ENCODE measurements around the gene GGCX. TPM values are rescaled to one million over a fixed set of nuclear protein-coding genes. Genes with fewer than 3 reads are reported as not detected.

Gene GGCX
- total and polyA plus RNA-seq, 2 of the 13 experiments (the other 11 are each of a cell fraction or from before 2014, with no cell fraction given), result 72.5 to 103 TPM

GRCh38 chr2:85589982-85590791, 28.9 kb upstream of the GGCX start (continued):
- TF ChIP-seq ZNF274 (CRISPR knock-in tag; IDR thresholded peaks at IDR 0.05) (peak; percentile 51; the same call in 1 of the 2 replicates), FOSL1 (CRISPR knock-in tag; IDR thresholded peaks at IDR 0.05; ENCODE audit: borderline replicate concordance) (no peak), EED (CRISPR knock-in tag; IDR thresholded peaks at IDR 0.05) (no peak), ZNF670 (CRISPR knock-in tag; IDR thresholded peaks at IDR 0.05; ENCODE audit: borderline replicate concordance) (no peak), KLF16 (CRISPR knock-in tag; IDR thresholded peaks at IDR 0.05) (peak in 1 of 2 experiments; percentile 54; a peak in 1 of 4 replicates), KDM5B (CRISPR knock-in tag; IDR thresholded peaks at IDR 0.05; ENCODE audit: borderline replicate concordance) (0 out of 2 replicates have a peak, but pooled peaks have one; percentile 17), SAP130 (CRISPR knock-in tag; IDR thresholded peaks at IDR 0.05; ENCODE audit: low read depth) (peak; percentile 94), ZNF510 (CRISPR knock-in tag; IDR thresholded peaks at IDR 0.05; ENCODE audit: low read depth) (0 out of 2 replicates have a peak, but pooled peaks have one; percentile 45), ZBTB33 (CRISPR knock-in tag; IDR thresholded peaks at IDR 0.05) (no peak), EP300 (IDR thresholded peaks at IDR 0.05; ENCODE audit: low read depth in 2 of 2, low read length in 2 of 2) (peak in 1 of 2 experiments; percentile 73; a peak in 1 of 4 replicates), EP300 (CRISPR knock-in tag; IDR thresholded peaks at IDR 0.05; ENCODE audit: borderline replicate concordance) (no peak), ARNTL (CRISPR knock-in tag; IDR thresholded peaks at IDR 0.05) (peak; percentile 70), NCOR1 (IDR thresholded peaks at IDR 0.05; ENCODE audit: borderline replicate concordance, low read length) (no peak), ZNF446 (CRISPR knock-in tag; IDR thresholded peaks at IDR 0.05) (no peak), HNF4G (IDR thresholded peaks at IDR 0.05; ENCODE audit: borderline replicate concordance, low read depth, low read length) (no peak), HNF4G (CRISPR knock-in tag; IDR thresholded peaks at IDR 0.05; ENCODE audit: borderline replicate concordance, low read depth) (peak; percentile 49; the same call in 1 of the 2 replicates), SRSF1 (optimal IDR thresholded peaks at IDR 0.05; ENCODE audit: low read depth, low read length) (no peak), NR2F1 (CRISPR knock-in tag; IDR thresholded peaks at IDR 0.05) (peak; percentile 58 to 79), NFE2L1 (CRISPR knock-in tag; IDR thresholded peaks at IDR 0.05; ENCODE audit: borderline replicate concordance) (no peak), ZBTB43 (CRISPR knock-in tag; conservative IDR thresholded peaks at IDR 0.05) (0 out of 2 replicates have a peak, but pooled peaks have one; percentile 22), PTBP1 (IDR thresholded peaks at IDR 0.05; ENCODE audit: low read depth, low read length, poor library complexity, severe bottlenecking) (no peak), ZNF10 (CRISPR knock-in tag; IDR thresholded peaks at IDR 0.05; ENCODE audit: borderline replicate concordance, low read depth) (no peak), MEIS2 (CRISPR knock-in tag; IDR thresholded peaks at IDR 0.05) (no peak), MATR3 (CRISPR knock-in tag; IDR thresholded peaks at IDR 0.05) (no peak), BCL6 (CRISPR knock-in tag; IDR thresholded peaks at IDR 0.05) (peak; percentile 71), TRIM24 (CRISPR knock-in tag; IDR thresholded peaks at IDR 0.05) (no peak), RNF2 (conservative IDR thresholded peaks at IDR 0.05; ENCODE audit: low read depth) (no peak)

Measured in HepG2 (cell line).